Neuronal stem cell (in vitro differentiated cells): ENCODE results near the gene GRIN2A.

Experiments used
- DNase-seq: peaks from one replicate; pipeline ENCODE4 v3.0.0-alpha.2; 2013; ENCODE audit warnings: low spot score
- H2AFZ ChIP-seq: one replicate; pipeline ENCODE4 v1.6.1; 2013; ENCODE audit warnings: mild to moderate bottlenecking, low read length, inconsistent platforms
- H2AK5ac ChIP-seq: 2 replicates; pipeline ENCODE4 v1.6.1; 2013; ENCODE audit warnings: low read depth, mild to moderate bottlenecking, inconsistent platforms, low read length, moderate library complexity, mixed read lengths
- H2BK120ac ChIP-seq: 2 replicates; pipeline ENCODE4 v1.6.1; 2013; ENCODE audit warnings: low read depth, mild to moderate bottlenecking, inconsistent platforms, low read length, moderate library complexity, mixed read lengths
- H2BK12ac ChIP-seq: one replicate; pipeline ENCODE4 v1.6.1; 2013; ENCODE audit warnings: low read length, inconsistent platforms
- H2BK15ac ChIP-seq: 2 replicates; pipeline ENCODE4 v1.6.1; 2013; ENCODE audit warnings: mild to moderate bottlenecking, low read length, inconsistent platforms, mixed read lengths
- H2BK5ac ChIP-seq: one replicate; pipeline ENCODE4 v1.6.1; 2013; ENCODE audit warnings: inconsistent platforms, mild to moderate bottlenecking, low read length, moderate library complexity
- H3K14ac ChIP-seq: one replicate; pipeline ENCODE4 v1.6.1; 2013; ENCODE audit warnings: low read length, inconsistent platforms
- H3K18ac ChIP-seq: 2 replicates; pipeline ENCODE4 v1.6.1; 2013; ENCODE audit warnings: low read length, inconsistent platforms
- H3K23ac ChIP-seq: 2 replicates; pipeline ENCODE4 v1.6.1; 2013; ENCODE audit warnings: low read depth, mild to moderate bottlenecking, mixed read lengths, low read length, inconsistent platforms; ENCODE audit not compliant: poor library complexity
- H3K27ac ChIP-seq: replicated peaks from 3 replicates; pipeline ENCODE4 v1.5.1; 2013; ENCODE audit warnings: low read length, inconsistent platforms
- H3K27me3 ChIP-seq, 3 experiments: 2 replicates each; pipeline ENCODE4 v1.6.1; 2013; ENCODE audit warnings: low read length in 3 of 3, mild to moderate bottlenecking in 2 of 3, inconsistent platforms in 1 of 3, low read depth in 1 of 3, mixed read lengths in 1 of 3, moderate library complexity in 1 of 3; ENCODE audit not compliant: control insufficient read depth in 3 of 3, insufficient read depth in 3 of 3
- H3K36me3 ChIP-seq, 2 donors: replicated peaks in 1 of 2; 2 replicates each; pipeline ENCODE4 v1.6.1; 2013; ENCODE audit warnings: low read length in 2 of 2; ENCODE audit not compliant: control insufficient read depth in 2 of 2, insufficient read depth in 2 of 2
- H3K4ac ChIP-seq: 2 replicates; pipeline ENCODE4 v1.6.1; 2013; ENCODE audit warnings: inconsistent platforms, mild to moderate bottlenecking, low read length, moderate library complexity
- H3K4me1 ChIP-seq, 2 donors: 1 replicate in 1 of 2; 2 replicates in 1 of 2; pipeline ENCODE4 v1.6.1; 2013; ENCODE audit warnings: low read length in 2 of 2, low read depth in 1 of 2; ENCODE audit not compliant: control insufficient read depth in 2 of 2, insufficient read depth in 1 of 2
- H3K4me2 ChIP-seq: one replicate; pipeline ENCODE4 v1.6.1; 2013; ENCODE audit warnings: mild to moderate bottlenecking, low read length, inconsistent platforms; ENCODE audit not compliant: insufficient read depth, poor library complexity, severe bottlenecking
- H3K4me3 ChIP-seq, 2 donors: 2 replicates each; pipeline ENCODE4 v1.5.1; 2013; ENCODE audit warnings: low read length in 2 of 2, mild to moderate bottlenecking in 2 of 2, inconsistent platforms in 1 of 2, moderate library complexity in 1 of 2
- H3K79me1 ChIP-seq: one replicate; pipeline ENCODE4 v1.6.1; 2013; ENCODE audit warnings: low read depth, mild to moderate bottlenecking, inconsistent platforms, low read length, moderate library complexity
- H3K9ac ChIP-seq: one replicate; pipeline ENCODE4 v1.6.1; 2013; ENCODE audit warnings: mild to moderate bottlenecking, low read depth, low read length, inconsistent platforms; ENCODE audit not compliant: poor library complexity
- H3K9me3 ChIP-seq, 2 donors: replicated peaks in 1 of 2; 2 replicates each; pipeline versions ENCODE3 to v1.6.1; 2013; ENCODE audit warnings: low read length in 2 of 2, mild to moderate bottlenecking in 2 of 2, inconsistent platforms in 1 of 2, low read depth in 1 of 2, mixed read lengths in 1 of 2, moderate library complexity in 1 of 2; ENCODE audit not compliant: control insufficient read depth in 2 of 2, insufficient read depth in 1 of 2
- H4K8ac ChIP-seq: one replicate; pipeline ENCODE4 v1.6.1; 2013; ENCODE audit warnings: low read depth, mild to moderate bottlenecking, inconsistent platforms, low read length, moderate library complexity
- H4K91ac ChIP-seq: one replicate; pipeline ENCODE4 v1.6.1; 2013; ENCODE audit warnings: low read length, low read depth, mild to moderate bottlenecking, inconsistent platforms; ENCODE audit not compliant: poor library complexity
- WGBS, 2 donors: extraction: QIAGEN DNeasy Blood & Tissue Kit; methylation state at CpG; one replicate each; pipeline ENCODE4 v1.1.7; 2013; ENCODE audit warnings: missing lambda C conversion rate in 2 of 2, mixed read lengths in 1 of 2; ENCODE audit not compliant: insufficient read length in 2 of 2, insufficient replicate concordance in 1 of 2; ENCODE audit errors: extremely low coverage in 2 of 2; 5-methylcytosine and 5-hydroxymethylcytosine counted together

Gene GRIN2A

GRCh38 chr16:10226141-10226986 is 44.1 kb upstream of the GRIN2A start:
- H2BK15ac ChIP-seq: no peak overlapping the region
- H3K9ac ChIP-seq: no peak overlapping the region
- H2BK12ac ChIP-seq: no peak overlapping the region
- H3K4me2 ChIP-seq: no peak overlapping the region
- H3K36me3 ChIP-seq: no peaks in the 10 kb centered on the region
- H3K4ac ChIP-seq: no peak overlapping the region
- H4K91ac ChIP-seq: no peak overlapping the region
- H3K4me1 ChIP-seq: peaks cover 0 to 4% of the 10 kb centered on the region in 2 donors
- H4K8ac ChIP-seq: no peak overlapping the region
- no peak overlapping the region for H3K14ac ChIP-seq
- no peak overlapping the region for H3K23ac ChIP-seq
- no peak overlapping the region for H2AFZ ChIP-seq
- no peaks in the 10 kb centered on the region for H3K27me3 ChIP-seq
- no peaks in the 10 kb centered on the region for H3K9me3 ChIP-seq
- H2BK120ac ChIP-seq: no peak overlapping the region
- no peak overlapping the region for H2AK5ac ChIP-seq
- H3K18ac ChIP-seq: no peak overlapping the region
- no peak for DNase-seq
- H3K27ac ChIP-seq: no peak overlapping the region
- H3K79me1 ChIP-seq: no peaks in the 10 kb centered on the region
- WGBS, 2 donors: no CpG with 5 or more reads among the region's 9 CpGs
- no peak overlapping the region for H2BK5ac ChIP-seq
- no peak overlapping the region for H3K4me3 ChIP-seq

GRCh38 chr16:10225653-10226052 is 43.4 kb upstream of the GRIN2A start:
- H3K23ac ChIP-seq: no peak overlapping the region
- no peak overlapping the region for H4K8ac ChIP-seq
- H3K27ac ChIP-seq: no peak overlapping the region
- no peak overlapping the region for H2AFZ ChIP-seq
- H3K4me2 ChIP-seq: no peak overlapping the region
- peaks cover 0 to 4% of the 10 kb centered on the region in 2 donors for H3K4me1 ChIP-seq
- no peak overlapping the region for H2BK5ac ChIP-seq
- H3K4ac ChIP-seq: no peak overlapping the region
- H3K14ac ChIP-seq: no peak overlapping the region
- no peak overlapping the region for H3K18ac ChIP-seq
- no peaks in the 10 kb centered on the region for H3K79me1 ChIP-seq
- no peak for DNase-seq
- no peak overlapping the region for H4K91ac ChIP-seq
- no peak overlapping the region for H3K9ac ChIP-seq
- H3K9me3 ChIP-seq: no peaks in the 10 kb centered on the region
- WGBS, 2 donors: no CpG with 5 or more reads among the region's 6 CpGs
- H2AK5ac ChIP-seq: no peak overlapping the region
- no peaks in the 10 kb centered on the region for H3K36me3 ChIP-seq
- H2BK12ac ChIP-seq: no peak overlapping the region
- no peak overlapping the region for H2BK120ac ChIP-seq
- no peak overlapping the region for H2BK15ac ChIP-seq
- no peaks in the 10 kb centered on the region for H3K27me3 ChIP-seq
- no peak overlapping the region for H3K4me3 ChIP-seq

GRCh38 chr16:10224850-10225249 is 42.6 kb upstream of the GRIN2A start:
- Histone ChIP-seq H2BK5ac (no peak overlapping the region), H3K79me1 (no peaks in the 10 kb centered on the region), H2AK5ac (no peak overlapping the region), H3K23ac (no peak overlapping the region), H3K4me2 (no peak overlapping the region), H3K27ac (no peak overlapping the region), H2BK15ac (no peak overlapping the region), H4K91ac (no peak overlapping the region), H3K9ac (no peak overlapping the region), H3K9me3 (no peaks in the 10 kb centered on the region), H3K36me3 (no peaks in the 10 kb centered on the region), H3K18ac (no peak overlapping the region), H3K4me1 (peaks cover 0 to 4% of the 10 kb centered on the region in 2 donors), H4K8ac (no peak overlapping the region), H3K4me3 (no peak overlapping the region), H2BK12ac (no peak overlapping the region), H3K4ac (no peak overlapping the region), H3K27me3 (no peaks in the 10 kb centered on the region), H2BK120ac (no peak overlapping the region), H2AFZ (no peak overlapping the region), H3K14ac (no peak overlapping the region)
- DNase-seq: no peak
- no CpG with 5 or more reads among the region's 4 CpGs for WGBS, 2 donors

GRCh38 chr16:10220942-10221341 is 38.7 kb upstream of the GRIN2A start:
- Histone ChIP-seq H2BK15ac (no peak overlapping the region), H3K9me3 (no peaks in the 10 kb centered on the region), H2BK12ac (no peak overlapping the region), H4K8ac (no peak overlapping the region), H3K79me1 (no peaks in the 10 kb centered on the region), H3K23ac (no peak overlapping the region), H4K91ac (no peak overlapping the region), H3K9ac (no peak overlapping the region), H3K18ac (no peak overlapping the region), H2AK5ac (no peak overlapping the region), H2AFZ (no peak overlapping the region), H3K4me2 (no peak overlapping the region), H3K27ac (no peak overlapping the region), H2BK120ac (no peak overlapping the region), H2BK5ac (no peak overlapping the region), H3K4ac (no peak overlapping the region), H3K4me1 (no peaks in the 10 kb centered on the region), H3K36me3 (no peaks in the 10 kb centered on the region), H3K4me3 (no peak overlapping the region), H3K14ac (no peak overlapping the region), H3K27me3 (no peaks in the 10 kb centered on the region)
- no CpG with 5 or more reads among the region's 3 CpGs for WGBS, 2 donors
- DNase-seq: no peak
